ENCODE data around the gene CCDC89.

CCDC89 gene

DNA sequence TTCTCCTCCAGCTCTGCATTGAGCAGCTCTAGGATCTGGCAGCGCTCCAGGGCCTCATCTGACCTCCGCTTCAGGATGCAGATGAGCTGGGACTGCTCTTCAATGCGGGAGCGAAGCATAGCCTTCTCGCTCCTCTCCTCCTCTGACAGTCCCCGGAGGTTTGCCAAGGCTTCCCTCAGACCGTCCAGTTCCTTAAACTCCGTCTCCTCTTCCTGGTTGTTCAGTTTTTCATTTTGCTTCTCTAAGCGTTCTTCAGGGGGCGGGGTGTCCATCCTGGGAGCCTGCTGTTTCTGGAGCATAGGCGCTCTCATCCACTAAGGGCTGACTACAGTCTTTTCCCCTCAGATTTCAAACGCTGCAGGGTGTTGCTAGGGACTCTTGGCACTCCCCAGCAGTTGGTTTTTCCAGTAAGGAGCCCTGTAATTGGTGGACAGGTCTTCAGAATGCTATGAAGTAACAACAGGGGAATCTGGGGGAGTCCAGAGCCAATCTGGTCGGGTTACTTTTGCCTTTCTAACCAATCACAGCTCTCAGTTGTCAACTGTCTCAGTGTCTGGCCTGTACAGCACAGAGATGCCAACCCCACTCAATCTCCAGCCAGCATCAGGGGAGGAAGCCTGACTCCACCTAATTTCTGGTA, at the start of gene CCDC89:
TSS of gene CCDC89 (minus strand) at position 376 of the 640 bp plus-strand sequence. CDS start at position 311, 65 bp downstream.
- no peak for DNase-seq (ENCODE audit: low read depth)

DNA sequence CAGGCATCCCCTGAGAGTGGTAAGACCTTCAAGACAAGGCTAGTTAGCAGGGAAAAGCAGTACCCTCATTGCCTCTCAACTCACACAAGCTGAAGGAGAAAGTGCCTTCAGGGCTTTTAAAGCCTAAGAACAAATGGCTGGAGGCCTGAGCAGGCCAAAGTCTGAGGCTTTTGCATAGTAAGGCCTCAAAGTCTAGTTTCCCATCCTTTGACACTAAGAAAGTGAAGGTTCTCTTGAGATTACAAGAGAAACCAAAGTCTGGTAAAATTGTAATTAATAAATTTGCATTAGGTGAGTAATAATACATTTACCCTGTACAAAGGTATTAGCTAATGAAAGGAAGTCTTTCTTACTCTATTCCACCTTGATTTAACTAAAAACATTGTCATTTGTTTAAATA, 47.0 kb upstream of the CCDC89 start:
- no peak for DNase-seq (ENCODE audit: low read depth)

DNA sequence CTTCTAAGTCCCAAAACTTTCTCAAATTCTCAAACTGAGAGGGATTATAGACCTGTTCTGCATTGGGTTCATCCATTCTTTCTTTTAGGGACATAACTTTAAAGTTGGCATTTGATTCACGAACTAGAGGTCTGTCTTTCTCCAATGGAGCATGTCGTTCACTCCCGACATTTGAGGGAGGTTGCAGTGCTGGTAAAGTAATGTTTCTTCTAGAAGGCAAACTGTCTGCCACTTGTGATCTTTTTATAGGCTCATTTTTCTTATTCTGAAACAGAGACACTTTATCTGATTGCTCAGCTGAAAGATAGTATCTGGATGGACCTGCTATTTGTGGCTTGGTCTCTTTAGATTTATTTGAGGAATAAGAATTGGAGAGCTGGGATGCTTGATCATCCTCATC, 40.4 kb upstream of the CCDC89 start:
- no peak for DNase-seq (ENCODE audit: low read depth)

DNA sequence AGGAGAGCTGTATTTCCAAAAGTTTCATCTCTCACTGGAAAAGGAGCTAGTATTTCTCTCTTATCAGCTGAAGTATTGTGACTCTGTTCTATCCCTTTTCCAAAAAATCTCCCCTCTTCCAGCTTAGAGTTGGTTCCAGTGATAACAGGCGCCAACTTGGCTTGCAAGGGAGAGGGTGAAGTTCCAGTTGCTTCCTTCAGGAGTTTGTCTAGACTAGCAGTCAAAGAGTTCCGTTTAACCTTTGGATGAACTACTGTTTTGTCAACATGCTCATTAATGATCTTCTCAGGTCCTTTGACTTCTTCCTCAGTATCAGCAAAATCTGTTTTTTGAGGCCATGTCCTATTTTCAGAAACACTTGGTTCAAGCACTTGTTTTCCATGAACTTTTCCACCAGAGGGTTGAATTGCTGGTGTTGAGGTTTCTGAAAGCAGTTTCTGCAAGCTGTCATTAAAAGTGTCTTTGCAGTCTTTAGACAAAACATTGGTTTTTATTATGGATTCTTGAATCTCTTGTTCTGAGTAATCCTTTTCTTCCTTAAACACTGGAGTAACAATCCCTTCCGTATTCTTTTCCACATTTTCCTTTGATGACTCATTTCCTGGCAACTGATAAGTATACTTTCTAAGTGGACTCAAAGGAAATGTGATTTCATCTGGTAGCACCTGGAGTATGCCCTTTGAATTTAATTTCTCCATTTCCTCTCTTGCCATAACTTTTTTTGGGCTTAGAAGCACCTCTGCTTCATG, 39.7 kb upstream of the CCDC89 start:
- no peak for DNase-seq (ENCODE audit: low read depth)

DNA sequence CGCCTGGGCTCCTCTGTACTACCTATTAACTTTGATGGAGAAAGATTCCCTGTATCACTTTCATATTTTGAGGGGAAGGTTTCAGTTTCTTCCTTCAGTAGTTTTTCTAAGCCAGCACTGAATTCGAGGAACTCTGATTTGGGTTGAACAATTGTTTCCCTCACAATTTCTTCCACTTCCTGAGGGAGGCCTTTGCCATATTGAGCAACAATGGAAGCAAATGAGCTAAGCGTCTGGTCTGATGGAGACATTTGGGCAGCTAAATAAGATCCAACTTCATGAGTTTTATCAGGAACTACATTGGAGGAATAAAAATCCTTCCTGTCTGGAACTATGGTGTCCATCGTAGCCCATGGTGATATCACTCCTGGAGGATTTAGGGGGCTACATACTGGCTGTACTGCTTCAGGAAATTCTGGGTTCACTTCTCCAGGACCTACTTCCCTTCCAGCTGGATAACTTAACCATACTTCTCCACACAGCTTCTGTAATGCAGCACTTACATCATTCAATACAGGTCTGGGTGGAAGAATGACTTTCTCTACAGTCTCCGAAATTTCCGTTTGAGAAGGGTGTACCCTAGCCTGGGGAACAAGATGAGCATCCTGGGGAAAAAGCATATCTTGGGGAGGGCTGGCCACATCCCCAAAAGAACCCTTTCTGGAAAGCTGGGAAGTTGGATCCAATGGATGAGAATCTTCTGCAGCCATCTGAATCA, 38.9 kb upstream of the CCDC89 start:
- DNase-seq (ENCODE audit: low read depth) = no peak

DNA sequence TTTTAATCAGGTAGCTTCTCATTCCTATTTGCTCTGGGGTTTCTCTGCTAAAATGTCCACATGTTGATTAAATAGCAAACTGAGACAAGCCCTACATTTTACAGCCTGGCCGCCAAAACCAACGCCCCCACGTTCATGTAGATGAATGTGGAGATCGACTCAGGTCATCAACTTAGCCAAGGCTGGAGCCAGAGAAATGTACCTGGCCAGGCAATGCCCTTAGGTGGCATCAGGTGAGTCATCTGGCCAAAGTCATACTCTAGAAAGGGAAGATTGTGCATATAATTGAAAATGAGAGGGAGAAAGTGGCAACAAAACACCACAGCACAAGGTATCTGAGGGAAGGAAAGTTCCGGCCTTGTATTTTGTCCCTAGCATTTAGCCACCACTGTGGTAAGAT, 37.1 kb upstream of the CCDC89 start:
- no peak for DNase-seq (ENCODE audit: low read depth)

DNA sequence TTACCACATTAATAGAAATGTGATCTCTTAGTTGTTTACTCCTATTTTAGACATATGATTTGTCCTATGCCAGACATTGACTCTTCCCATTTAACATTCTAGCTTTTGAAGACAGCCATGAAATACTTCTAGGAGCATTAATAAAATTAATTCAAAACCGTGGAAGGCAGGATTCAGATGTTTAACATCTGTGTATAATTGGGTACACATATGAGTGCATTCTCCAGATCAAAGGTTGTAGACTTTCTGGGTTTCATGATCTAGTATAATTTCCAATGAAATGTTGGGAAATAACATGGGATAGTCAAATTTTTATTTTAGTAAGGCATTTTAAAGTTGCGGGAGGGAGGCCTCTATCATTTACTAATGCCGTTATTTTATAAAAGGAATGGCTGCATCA, 35.2 kb upstream of the CCDC89 start:
- DNase-seq (ENCODE audit: low read depth) = no peak

DNA sequence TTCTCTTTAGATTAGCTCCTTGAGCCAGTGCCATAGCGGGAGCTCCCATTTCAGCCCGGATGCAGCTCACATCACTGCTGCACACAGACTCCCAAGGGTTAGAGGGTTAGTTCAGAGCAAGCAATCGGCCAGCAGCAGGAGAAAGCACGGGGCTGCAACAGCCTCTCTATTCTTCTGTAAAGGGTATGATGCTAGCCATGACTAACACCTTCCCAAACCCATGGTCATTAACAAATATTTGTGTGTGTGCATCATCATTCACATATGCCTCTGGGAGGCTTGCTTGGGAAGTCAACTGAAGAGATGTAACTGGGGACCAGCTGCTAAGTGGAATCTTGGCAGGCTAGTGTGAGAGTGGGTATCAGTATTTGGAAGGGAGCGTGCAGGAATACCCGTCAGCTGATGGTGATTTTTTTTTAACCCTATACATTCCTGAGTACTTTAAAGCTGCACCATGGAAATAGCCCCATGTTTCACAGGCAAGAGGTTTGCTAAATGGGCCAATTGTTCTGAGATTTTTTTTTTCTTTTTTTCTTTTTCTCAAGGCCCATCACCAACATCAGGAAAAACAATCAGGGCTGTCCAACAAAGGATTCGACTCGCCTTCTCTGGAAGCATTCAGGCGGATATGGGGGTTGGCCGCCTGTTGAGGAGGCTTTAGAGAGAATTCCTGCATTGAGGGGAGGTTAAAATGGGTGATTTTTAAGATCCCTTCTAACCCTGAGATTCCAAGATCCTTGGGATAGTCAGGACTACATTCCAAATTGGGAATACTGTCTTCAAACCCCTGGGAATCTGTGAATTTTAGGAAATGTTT, 33.2 kb upstream of the CCDC89 start:
- DNase-seq (ENCODE audit: low read depth) = no peak

DNA sequence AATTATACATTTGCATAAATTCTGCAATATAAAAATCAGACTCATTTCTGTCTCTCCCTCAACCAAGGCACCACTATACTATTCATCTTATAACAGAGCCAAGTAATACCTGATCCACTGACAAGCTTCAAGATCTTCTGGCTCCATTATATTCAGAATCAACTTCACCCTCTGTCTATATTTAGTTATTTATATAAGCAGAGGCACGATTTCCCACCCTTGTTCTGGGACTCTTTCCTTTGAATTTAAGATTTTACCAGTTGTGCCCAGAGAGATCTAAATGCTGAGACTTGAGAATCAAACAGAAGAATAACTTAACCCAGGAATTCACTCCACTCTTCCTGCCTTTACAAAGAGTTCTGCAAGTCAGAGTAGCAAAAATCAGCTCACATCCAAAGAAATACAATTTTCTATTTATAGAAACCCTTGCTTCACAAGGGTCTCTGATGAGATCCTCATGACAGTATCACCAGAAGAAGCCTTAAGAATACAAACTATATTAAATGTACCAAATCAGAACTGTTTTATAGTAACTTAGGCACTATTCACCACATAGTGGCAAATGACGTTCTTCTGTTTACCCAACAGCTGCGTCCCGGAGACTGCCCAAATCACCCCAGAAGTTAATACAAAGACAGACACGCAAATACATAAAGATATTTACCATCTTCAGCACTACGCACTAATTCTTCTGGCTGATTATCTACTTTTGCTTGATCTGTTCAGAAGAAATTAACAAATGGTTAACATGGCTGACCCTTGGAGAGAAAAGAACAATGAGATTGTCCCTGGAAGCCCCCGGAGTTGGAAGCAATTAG, 32.3 kb upstream of the CCDC89 start:
- no peak for DNase-seq (ENCODE audit: low read depth)

DNA sequence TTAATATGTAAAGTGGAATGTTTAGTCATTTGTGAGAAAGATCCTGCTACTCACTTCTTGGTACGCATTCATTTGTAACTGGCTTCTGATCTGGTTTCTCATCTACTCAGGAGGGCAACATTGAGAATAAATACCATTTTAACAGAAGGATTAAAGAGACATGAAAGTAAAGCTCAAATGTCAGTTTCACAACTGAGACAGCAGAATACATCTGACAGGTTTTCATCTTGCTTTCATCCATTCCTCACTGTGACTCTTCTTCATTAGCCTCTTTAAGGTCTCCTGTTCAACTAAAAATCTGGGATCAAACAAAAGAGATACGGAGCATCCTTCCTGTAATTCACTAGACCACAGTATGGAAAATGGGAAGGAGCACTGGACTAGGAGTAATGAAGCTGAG, 31.4 kb upstream of the CCDC89 start:
- no peak for DNase-seq (ENCODE audit: low read depth)

DNA sequence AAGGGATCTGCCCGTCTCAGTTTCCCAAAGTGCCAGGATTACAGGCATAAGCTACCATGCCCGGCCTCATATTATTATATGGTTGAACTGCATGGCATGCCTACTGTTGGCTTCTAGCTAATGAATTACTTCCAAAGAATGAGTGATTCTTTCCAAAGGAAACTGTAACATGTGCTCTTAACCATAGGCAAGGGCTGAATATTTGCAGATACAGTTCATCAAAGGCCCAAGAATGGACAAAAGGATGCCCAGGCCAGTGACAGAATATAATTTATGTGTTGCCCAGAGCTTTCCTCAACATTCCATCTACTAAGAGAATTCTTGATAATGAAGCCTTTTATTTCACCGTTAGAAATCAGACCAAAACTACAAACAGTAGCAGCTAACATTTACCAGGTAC, 27.0 kb upstream of the CCDC89 start:
- no peak for DNase-seq (ENCODE audit: low read depth)

DNA sequence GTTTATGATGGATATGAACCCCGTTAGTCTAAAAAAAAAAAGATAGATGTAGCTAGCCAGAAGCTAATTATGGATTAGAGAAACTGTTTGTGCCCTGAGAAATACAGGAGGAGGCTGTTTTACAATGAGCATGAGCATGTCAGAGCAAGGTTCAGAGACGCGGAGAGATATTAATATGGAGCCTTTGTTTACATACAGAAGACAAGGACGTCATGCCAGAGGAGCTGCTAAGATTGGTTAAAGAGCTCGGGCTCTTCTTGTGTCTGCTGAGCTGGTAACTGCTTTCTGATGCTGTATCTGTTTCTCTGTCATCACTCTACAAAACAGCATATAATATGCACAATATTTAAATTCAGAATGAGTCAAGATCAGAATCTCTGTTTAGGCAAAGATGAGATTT, 24.9 kb upstream of the CCDC89 start:
- no peak for DNase-seq (ENCODE audit: low read depth)

DNA sequence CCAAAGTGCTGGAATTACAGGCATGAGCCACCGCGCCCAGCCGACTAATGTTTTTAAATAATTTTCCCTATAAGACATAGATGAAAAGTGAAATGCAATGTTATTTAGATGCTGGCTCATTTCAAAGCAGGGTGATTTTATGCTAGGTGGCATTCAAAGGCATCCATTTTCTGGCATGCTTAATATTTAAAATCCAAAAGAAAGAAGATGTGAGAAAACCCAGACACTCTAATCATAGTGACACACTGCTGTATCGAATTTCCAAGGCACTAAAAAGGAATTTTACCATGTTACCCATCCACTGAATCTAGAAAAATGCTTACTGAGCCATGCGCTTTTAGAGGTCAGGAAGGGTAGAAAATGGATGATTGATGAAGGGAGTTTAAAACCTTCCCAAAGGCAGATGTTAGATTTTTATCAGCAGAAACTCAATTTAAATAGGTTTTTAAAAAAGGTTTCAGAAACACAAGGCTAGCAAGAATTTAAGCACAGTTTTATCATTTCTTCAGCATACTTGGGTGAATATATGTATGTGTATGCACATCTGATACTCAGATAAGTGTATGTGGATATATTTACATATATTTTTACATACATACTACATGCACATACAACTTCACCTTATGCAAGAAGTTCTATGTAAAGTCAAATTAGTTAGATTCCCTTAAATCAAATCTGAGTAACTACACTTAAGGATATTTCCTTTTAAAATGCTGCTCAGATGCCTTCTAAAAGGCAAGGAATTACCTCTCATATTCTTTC, 24.1 kb upstream of the CCDC89 start:
- no peak for DNase-seq (ENCODE audit: low read depth)

DNA sequence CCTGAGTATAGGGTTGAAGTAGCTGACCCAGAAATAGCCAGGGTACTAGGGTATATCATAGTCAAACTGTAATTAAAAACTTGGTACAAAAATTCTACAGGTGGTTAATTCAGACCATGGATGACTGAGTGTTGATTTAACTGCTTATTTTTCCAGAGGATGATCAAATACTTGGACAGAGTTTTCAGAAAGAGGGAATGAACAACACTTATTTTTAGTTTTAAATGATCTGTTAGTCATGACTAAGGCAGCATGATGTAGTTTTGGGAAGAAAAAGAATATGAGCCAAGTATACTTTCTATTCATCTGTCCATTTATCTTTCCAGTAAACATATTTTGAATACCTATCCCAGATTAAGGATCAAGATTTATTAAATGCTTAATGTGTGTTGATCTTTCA, 19.8 kb upstream of the CCDC89 start:
- no peak for DNase-seq (ENCODE audit: low read depth)

DNA sequence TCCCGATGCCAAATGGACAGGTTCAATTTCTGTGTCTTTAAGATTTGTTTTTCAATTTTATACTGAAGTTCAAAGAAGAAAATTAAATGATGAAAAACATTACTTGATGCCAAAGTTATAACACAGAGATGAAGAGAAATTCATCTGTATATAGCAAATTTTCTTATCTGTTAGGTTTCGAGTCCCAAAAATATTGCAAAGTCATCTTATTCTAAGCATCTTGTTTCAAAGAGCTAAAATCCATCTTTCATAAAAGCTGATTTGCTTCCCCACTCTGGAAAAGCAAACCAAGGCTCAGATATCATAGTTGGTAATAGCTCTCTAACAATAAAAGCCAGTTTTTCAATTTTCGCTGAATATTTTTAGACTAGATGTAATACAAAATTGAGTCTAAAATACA, 19.0 kb upstream of the CCDC89 start:
- no peak for DNase-seq (ENCODE audit: low read depth)

DNA sequence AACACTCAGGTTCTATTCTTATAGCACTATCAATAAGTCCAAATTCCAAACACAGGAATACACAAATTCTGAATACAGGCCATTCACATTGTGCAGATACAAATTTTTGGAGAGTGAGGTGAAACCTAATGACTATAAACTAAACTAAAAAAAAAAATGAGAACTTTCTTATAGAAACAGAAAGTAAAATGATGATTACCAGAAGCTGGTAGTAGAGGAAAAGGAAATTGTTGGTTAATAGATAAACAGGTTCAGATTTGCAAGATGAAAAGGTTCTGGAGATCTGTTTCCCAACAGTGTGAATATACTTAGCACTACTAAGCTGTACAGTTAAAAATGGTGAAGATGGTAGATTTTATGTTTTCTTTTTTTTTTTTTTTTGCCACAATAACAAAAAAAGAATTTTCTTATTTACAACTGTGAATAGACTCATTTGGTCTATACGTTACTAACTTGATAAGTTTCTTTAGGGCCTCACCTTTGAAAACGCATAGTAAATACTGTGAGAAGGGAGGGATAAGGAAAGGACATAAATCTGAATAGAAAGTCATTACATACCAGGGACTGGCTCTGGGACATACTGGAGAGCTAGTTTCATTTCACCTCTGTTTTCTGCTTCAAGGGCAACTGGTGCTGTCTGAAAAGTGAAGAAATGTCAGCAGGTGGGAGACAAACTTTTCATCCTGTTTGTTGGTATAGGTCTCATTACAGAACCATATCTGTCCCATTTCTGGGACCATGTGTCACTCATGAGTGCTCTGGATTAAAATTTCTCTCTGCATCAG, 14.2 kb upstream of the CCDC89 start:
- no peak for DNase-seq (ENCODE audit: low read depth)

DNA sequence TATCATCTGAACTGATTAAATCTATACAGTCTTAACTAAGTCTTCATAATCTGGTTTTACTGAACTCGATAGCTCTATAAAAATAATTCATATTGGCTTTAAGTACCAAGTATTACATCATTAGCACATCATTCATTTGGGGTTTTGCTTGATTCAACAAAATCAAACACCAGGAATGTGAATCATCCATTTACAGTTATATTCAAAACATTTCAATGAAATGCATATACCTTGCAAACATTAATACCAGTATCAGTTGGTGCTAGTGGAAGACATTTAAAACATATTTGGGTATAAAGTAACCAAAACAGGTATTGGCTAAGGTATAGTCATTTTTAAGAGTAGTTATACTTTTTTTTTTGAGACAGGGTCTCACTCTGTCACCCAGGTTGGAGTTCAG, 12.2 kb upstream of the CCDC89 start:
- no peak for DNase-seq (ENCODE audit: low read depth)

DNA sequence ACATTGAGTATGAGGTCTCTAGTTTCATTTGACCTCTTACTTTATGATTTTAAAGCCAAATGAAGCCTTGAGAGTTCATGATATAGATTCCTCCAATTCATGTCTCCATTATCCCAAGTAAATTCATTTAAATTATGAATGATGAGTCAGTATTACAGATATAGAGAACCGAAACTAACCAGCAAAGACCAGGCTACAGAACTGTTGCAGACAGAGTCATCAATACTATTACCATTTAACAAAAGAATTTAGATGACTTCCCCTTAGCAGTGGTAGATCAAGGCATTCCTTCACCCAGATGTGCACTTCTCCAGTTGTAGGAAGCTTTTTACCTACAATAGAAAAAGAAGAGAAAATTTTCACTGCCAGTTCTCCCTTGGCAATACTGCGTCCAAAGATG, 11.8 kb upstream of the CCDC89 start:
- DNase-seq (ENCODE audit: low read depth) = no peak

DNA sequence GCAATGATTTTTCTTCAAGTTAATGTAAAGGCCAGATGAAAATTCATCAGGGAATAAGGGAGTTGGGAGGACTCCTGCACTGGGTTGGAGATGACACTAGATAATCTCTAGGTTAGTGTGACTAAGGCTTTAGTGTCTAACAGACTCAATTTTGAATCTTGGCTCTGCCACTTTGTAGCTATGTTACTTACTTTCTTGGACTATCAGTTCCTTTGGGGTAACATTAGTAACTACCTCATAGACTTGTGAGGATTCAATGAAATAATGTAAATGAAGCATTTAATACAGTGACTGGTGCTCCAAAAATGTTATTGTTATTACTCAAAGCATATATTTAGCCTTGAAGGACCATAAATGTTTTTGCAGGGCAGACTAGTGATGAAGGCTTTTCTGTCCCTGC, 9.6 kb upstream of the CCDC89 start:
- DNase-seq (ENCODE audit: low read depth) = no peak

DNA sequence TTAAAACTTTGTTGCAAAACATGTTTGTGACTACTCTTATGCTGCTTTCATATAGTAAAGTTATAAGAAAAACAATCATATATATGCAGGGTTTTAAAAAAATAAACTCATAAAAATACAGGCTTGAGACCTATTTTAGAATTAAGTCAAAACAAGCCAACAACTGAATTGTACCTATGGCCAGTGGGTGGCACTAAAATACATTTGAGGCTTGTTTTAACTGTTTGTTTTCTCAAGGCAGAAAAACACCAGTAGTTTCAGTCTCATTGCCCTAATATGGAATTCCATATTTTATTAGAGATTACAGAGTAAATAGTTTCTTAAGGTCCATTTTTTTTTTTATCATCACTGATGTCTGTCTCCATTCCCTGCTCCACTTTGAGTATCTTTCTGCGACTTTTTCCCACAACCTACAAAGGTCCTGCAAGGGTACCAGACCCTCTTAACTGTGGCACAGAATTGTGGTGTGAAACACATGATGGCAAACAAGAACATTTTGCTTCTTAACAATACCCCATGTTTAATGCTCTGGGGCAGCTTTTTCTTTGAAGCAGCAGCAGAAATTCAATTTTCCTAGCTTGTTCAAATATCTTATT, 8.5 kb upstream of the CCDC89 start:
- DNase-seq (ENCODE audit: low read depth) = no peak
